Brain microvascular endothelial cell (primary cell): ENCODE data around the gene AUTS2.

ENCODE experiments used
- DNase-seq: peaks from one replicate; pipeline ENCODE4 v3.0.0-alpha.2; 2020
- H3K27ac ChIP-seq: fragments of 250-450 bp; sonication (Bioruptor Pico); 2 replicates; pipeline ENCODE4 v1.5.1; 2020; ENCODE audit warnings: mild to moderate bottlenecking, moderate library complexity
- H3K27me3 ChIP-seq: fragments of 250-450 bp; sonication (Bioruptor Pico); replicated peaks from 2 replicates; pipeline ENCODE4 v1.5.1; 2020; ENCODE audit warnings: mild to moderate bottlenecking
- H3K36me3 ChIP-seq: fragments of 250-450 bp; sonication (Bioruptor Pico); replicated peaks from 2 replicates; pipeline ENCODE4 v1.5.1; 2020; ENCODE audit warnings: mild to moderate bottlenecking
- H3K4me3 ChIP-seq: 2 replicates; pipeline ENCODE4 v1.5.1; 2011; ENCODE audit warnings: low read depth, mild to moderate bottlenecking, control low read depth, low read length, moderate library complexity
- CTCF ChIP-seq: IDR thresholded peaks from 2 replicates; pipeline ENCODE4 v1.5.1; 2011; ENCODE audit warnings: low read depth, mild to moderate bottlenecking, moderate library complexity, low read length, control low read depth, inconsistent platforms; ENCODE audit errors: missing control alignments
- in situ Hi-C: cut with HindIII; loops from 2 replicates; pipeline ENCODE4 v1.10.0; 2017; ENCODE audit warnings: low sequenced_read_pairs, low pct_ligation_motif_present

AUTS2 gene

GRCh38 chr7:69908454-69908853 lies 310.2 kb downstream of the AUTS2 start:
- DNase-seq, result no peak
- H3K36me3 ChIP-seq, result no peaks in the 10 kb centered on the region
- no peak overlapping the region for H3K4me3 ChIP-seq
- no peaks in the 10 kb centered on the region for H3K27me3 ChIP-seq
- TF ChIP-seq CTCF, result no peak
- in situ Hi-C loops, result no loop called here
- H3K27ac ChIP-seq, result no peak overlapping the region

- no peak for DNase-seq
- no peak overlapping the region for H3K27ac ChIP-seq
- H3K4me3 ChIP-seq, result no peak overlapping the region
- in situ Hi-C loops, result no loop called here
- no peaks in the 10 kb centered on the region for H3K36me3 ChIP-seq
- no peaks in the 10 kb centered on the region for H3K27me3 ChIP-seq
- no peak for TF ChIP-seq CTCF
These were observed 311.9 kb downstream of the AUTS2 start for GRCh38 chr7:69910150-69910549.

- Histone ChIP-seq H3K27ac (no peak overlapping the region), H3K4me3 (no peak overlapping the region), H3K27me3 (no peaks in the 10 kb centered on the region), H3K36me3 (no peaks in the 10 kb centered on the region)
- no peak for DNase-seq
- in situ Hi-C loops, result no loop called here
- no peak for TF ChIP-seq CTCF
These were observed 313.1 kb downstream of the AUTS2 start for GRCh38 chr7:69911337-69911736.

GRCh38 chr7:69912141-69912540 lies 313.9 kb downstream of the AUTS2 start:
- TF ChIP-seq CTCF, result no peak
- Histone ChIP-seq H3K27me3 (no peaks in the 10 kb centered on the region), H3K27ac (no peak overlapping the region), H3K36me3 (no peaks in the 10 kb centered on the region), H3K4me3 (no peak overlapping the region)
- in situ Hi-C loops, result no loop called here
- DNase-seq, result no peak

GRCh38 chr7:69912846-69913245 lies 314.6 kb downstream of the AUTS2 start:
- no peak overlapping the region for H3K27ac ChIP-seq
- no peak for DNase-seq
- H3K27me3 ChIP-seq, result no peaks in the 10 kb centered on the region
- no peak overlapping the region for H3K4me3 ChIP-seq
- H3K36me3 ChIP-seq, result no peaks in the 10 kb centered on the region
- in situ Hi-C loops, result no loop called here
- no peak for TF ChIP-seq CTCF

- Histone ChIP-seq H3K4me3 (no peak overlapping the region), H3K27ac (no peak overlapping the region), H3K27me3 (no peaks in the 10 kb centered on the region), H3K36me3 (no peaks in the 10 kb centered on the region)
- DNase-seq, result no peak
- TF ChIP-seq CTCF, result no peak
- in situ Hi-C loops, result no loop called here
These were observed 321.3 kb downstream of the AUTS2 start for GRCh38 chr7:69919426-69920111.
